C1 segment of cervical spinal cord (tissue), 14 donors: ENCODE results near the gene PCDHGA10.
"Not testable (repeated sequence)": the region's sequence is repeated elsewhere in the genome, so short reads cannot be mapped to it uniquely, and the experiment has no call there.

Experiments
- DNase-seq, 14 donors: peaks; one replicate each; lab custom pipeline; 2025; lab: John Stamatoyannopoulos, UW

The PCDHGA10 gene

DNA sequence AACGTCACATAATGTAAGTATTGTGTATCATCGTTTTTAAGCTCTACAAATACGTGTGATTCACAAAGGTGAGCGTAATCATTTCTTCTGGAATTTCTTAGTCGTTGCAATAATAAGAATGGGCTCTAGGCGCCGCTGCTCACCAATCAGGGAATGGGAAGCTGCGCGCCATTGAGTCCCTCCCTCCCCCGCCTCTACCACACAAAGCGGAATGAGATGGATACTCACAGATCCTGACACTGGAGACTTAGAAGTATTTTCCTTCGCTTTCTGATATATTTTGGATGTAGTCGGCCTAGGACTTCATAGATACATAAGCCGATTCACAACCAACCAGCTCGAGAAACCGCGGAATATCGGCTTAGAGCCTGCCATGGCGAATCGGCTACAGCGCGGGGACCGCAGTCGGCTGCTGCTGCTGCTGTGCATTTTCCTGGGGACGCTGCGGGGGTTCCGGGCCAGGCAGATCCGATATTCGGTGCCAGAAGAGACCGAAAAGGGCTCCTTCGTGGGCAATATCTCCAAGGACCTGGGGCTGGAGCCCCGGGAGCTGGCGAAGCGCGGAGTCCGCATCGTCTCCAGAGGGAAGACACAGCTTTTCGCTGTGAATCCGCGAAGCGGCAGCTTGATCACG, 8.2 kb downstream of the PCDHGA10 start, which contains the start of gene PCDHGA11:
Gene PCDHGA11 (plus strand): TSS at position 197 of the 634 bp plus-strand sequence. CDS start 177 bp downstream, at position 374.
- no peak for DNase-seq

DNA sequence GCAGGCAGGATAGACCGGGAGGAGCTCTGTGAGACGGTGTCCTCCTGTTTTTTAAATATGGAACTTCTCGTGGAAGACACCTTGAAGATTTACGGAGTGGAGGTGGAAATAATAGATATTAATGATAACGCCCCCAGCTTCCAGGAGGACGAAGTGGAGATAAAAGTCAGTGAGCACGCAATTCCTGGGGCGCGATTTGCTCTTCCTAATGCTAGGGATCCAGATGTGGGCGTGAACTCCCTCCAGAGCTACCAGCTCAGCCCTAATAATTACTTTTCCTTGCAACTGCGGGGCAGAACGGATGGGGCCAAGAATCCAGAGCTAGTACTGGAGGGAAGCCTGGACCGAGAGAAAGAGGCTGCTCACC, 8.7 kb downstream of the PCDHGA10 start:
- no peak for DNase-seq

DNA sequence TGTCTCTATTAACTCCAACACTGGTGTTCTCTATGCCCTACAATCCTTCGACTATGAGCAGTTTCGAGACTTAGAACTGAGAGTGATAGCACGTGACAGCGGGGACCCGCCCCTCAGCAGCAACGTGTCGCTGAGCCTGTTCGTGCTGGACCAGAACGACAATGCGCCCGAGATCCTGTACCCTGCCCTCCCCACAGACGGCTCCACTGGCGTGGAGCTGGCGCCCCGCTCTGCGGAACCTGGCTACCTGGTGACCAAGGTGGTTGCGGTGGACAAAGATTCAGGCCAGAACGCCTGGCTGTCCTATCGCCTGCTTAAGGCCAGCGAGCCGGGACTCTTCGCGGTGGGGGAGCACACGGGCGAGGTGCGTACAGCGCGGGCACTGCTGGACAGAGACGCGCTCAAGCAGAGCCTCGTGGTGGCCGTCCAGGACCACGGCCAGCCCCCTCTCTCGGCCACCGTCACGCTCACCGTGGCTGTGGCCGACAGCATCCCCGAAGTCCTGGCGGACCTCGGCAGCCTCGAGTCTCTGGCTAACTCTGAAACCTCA, 10.0 kb downstream of the PCDHGA10 start:
- no peak for DNase-seq

DNA sequence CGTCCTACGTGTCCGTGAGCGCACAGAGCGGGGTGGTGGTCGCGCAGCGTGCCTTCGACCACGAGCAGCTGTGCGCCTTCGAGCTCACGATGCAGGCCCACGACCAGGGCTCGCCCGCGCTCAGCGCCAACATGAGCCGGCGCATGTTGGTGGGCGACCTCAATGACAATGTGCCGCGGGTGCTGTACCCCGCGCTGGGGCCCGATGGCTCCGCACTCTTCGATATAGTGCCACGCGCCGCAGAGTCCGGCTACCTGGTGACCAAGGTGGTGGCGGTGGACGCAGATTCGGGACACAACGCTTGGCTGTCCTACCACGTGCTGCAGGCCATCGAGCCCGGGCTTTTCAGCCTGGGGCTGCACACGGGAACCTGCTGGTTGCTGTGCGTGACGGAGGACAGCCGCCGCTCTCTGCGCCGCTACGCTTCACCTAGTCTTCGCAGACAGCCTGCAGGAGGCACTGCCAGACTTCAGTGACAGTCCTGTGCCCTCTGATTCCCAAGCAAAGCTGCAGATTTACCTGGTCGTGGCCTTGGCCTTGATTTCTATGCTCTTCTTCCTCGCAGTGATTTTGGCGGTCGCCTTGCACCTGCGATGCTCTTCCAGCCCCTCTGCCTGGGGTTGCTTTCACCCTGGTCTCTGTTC, 15.1 kb downstream of the PCDHGA10 start:
- DNase-seq: no peak

- DNase-seq: peak in 2 of 14 donors; percentile 13 to 27
Measured at GRCh38 chr5:141430332-141431113, 17.7 kb downstream of the PCDHGA10 start, which contains the start of gene PCDHGA12. TSS of gene PCDHGA12 (plus strand) at chr5:141430507. CDS start at chr5:141430760, 253 bp downstream.

DNA sequence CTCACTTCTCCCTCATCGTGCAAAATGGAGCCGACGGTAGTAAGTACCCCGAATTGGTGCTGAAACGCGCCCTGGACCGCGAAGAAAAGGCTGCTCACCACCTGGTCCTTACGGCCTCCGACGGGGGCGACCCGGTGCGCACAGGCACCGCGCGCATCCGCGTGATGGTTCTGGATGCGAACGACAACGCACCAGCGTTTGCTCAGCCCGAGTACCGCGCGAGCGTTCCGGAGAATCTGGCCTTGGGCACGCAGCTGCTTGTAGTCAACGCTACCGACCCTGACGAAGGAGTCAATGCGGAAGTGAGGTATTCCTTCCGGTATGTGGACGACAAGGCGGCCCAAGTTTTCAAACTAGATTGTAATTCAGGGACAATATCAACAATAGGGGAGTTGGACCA, 18.5 kb downstream of the PCDHGA10 start:
- no peak for DNase-seq

DNA sequence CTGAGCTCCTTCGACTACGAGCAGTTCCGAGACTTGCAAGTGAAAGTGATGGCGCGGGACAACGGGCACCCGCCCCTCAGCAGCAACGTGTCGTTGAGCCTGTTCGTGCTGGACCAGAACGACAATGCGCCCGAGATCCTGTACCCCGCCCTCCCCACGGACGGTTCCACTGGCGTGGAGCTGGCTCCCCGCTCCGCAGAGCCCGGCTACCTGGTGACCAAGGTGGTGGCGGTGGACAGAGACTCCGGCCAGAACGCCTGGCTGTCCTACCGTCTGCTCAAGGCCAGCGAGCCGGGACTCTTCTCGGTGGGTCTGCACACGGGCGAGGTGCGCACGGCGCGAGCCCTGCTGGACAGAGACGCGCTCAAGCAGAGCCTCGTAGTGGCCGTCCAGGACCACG, 19.5 kb downstream of the PCDHGA10 start:
- DNase-seq: not testable (repeated sequence)

DNA sequence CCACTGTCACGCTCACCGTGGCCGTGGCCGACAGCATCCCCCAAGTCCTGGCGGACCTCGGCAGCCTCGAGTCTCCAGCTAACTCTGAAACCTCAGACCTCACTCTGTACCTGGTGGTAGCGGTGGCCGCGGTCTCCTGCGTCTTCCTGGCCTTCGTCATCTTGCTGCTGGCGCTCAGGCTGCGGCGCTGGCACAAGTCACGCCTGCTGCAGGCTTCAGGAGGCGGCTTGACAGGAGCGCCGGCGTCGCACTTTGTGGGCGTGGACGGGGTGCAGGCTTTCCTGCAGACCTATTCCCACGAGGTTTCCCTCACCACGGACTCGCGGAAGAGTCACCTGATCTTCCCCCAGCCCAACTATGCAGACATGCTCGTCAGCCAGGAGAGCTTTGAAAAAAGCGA, 19.9 kb downstream of the PCDHGA10 start:
- not testable (repeated sequence) for DNase-seq

DNA sequence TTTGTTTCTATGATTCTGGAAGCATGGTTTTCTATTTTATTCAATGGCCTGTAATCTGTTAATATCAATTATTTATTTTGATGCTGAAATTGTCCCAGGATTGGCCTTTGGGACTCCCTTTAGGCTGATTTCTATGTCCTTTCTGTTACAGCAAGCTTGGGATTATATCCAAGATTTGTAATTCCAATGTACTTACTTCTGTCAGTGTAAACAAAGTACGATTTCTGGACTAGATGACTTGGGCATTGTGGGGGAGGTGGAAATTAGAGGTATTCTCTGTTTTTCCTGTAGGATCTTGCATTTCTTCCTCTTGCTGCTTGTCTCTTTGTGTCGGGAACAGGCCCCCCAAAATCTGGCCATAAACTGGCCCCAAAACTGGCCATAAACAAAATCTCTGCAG, 21.2 kb downstream of the PCDHGA10 start:
- DNase-seq: no peak

DNA sequence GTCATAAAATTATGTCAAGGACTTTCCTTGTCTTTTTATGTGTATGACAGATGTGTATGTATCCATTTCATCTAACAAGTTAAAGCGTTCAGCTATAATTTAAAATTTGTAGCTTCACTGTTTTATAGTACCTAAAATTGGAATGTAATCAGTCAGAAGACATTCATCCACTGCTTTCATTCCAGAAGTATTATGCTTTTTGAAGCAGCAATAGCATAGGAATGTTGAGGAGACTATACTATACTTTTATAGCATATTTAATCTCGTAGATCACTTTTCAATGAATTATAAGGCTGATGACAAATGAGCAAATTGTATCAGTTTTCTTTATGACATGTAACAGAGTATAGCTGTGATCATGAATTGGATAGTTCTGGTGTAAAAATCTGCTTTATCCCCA, 24.4 kb downstream of the PCDHGA10 start:
- no peak for DNase-seq

DNA sequence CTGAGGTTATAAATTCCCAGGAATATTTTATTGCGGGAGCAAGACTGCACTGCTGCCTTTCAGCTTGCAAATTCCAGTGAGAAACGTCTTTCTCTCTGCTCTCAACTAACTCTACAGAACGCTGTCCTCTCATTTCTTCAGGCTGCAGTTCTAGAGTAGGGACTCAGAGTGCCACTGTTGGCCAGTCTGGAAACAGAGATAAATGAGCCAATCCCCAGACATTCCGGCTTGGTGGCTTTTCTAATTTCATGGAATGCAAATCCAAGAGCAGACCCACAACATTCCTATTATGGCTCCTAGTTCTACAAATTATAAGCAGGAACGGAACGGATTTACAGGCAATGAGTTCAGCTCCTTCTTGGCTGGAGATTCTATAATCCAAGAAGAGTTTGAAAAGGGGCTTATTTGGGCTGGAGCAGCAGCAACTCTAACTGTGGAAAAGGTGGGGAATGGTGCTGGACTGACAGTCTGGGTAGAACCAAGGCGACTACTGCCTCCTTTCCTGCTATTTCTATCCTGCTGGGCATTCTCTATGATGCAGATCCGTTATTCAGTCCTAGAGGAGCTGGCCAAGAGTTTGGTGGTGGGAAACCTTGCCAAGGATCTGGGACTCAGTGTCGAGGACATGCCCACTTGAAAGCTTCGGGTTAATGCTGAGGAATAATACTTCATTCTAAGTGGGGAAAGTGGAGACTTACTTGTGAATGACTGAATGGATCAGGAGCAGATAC, 26.8 kb downstream of the PCDHGA10 start:
- no peak for DNase-seq

GRCh38 chr5:141440341-141440740, 27.6 kb downstream of the PCDHGA10 start:
- no peak for DNase-seq

DNA sequence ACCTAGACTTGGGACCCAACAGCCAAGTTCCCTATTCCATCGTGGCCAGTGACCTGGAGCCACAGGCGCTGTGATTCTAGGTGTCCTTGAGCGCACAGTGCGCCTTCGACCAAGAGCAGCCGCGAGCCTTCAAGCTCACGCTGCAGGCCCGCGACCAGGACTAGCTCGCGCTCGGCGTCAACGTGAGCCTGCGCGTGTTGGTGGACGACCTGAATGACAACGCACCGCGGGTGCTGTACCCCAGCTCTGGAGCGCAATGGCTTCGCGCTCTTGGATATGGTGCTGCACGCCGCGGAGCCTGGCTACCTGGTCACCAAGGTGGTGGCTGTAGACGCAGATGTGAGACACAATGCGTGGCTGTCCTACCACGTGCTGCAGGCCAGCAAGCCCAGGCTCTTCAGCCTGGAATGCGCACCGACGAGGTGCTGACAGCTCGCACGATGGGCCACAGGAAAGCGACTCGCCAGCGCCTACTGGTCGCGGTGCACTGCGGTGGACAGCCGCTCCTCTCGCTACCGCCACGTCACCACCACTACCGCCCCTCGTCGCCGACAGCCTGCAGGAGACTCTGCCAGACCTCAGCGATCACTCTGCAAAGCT, 28.9 kb downstream of the PCDHGA10 start:
- no peak for DNase-seq

GRCh38 chr5:141465351-141465750, 52.6 kb downstream of the PCDHGA10 start:
- no peak for DNase-seq
